Rectal smooth muscle tissue (tissue), 1 donor: ENCODE data around the gene SGMS1.

ENCODE experiments used
- H3K27ac ChIP-seq: one replicate; pipeline ENCODE4 v1.7.0; 2013; ENCODE audit warnings: low read depth, low read length, inconsistent platforms
- H3K27me3 ChIP-seq: one replicate; pipeline ENCODE4 v1.7.0; 2013; ENCODE audit warnings: low read length; ENCODE audit not compliant: control insufficient read depth, insufficient read depth
- H3K36me3 ChIP-seq: one replicate; pipeline ENCODE4 v1.7.0; 2013; ENCODE audit warnings: low read length; ENCODE audit not compliant: control insufficient read depth, insufficient read depth
- H3K4me1 ChIP-seq: one replicate; pipeline ENCODE4 v1.7.0; 2013; ENCODE audit warnings: low read length; ENCODE audit not compliant: control insufficient read depth, insufficient read depth
- H3K4me3 ChIP-seq: one replicate; pipeline ENCODE4 v1.7.0; 2013; ENCODE audit warnings: low read length
- H3K9ac ChIP-seq: one replicate; pipeline ENCODE4 v1.7.0; 2013; ENCODE audit warnings: low read length

SGMS1 gene

DNA sequence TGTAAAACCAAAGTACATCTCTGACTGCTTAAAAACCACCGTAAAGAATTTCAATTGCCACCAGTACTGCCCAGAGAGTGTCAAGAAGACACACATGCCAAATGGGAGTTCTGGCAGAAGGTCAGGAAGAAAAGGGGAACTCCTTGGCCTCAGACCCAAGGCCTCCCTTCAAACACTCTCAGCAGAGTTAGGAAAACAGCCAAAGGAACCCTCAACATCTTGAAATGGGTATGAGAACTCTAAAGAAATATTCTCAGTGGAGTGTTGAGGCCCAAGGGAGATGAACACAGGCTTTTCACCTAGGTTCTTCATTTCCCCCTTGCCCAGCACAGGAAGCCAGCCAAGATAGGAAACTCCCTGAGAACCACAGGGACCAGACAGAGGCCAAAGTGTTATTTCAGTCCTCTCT is 276.4 kb downstream of the SGMS1 start:
- no peak overlapping the region for H3K9ac ChIP-seq
- H3K27ac ChIP-seq: no peak overlapping the region
- no peaks in the 10 kb centered on the region for H3K4me1 ChIP-seq
- H3K36me3 ChIP-seq: no peaks in the 10 kb centered on the region
- H3K27me3 ChIP-seq: no peaks in the 10 kb centered on the region
- no peak overlapping the region for H3K4me3 ChIP-seq

DNA sequence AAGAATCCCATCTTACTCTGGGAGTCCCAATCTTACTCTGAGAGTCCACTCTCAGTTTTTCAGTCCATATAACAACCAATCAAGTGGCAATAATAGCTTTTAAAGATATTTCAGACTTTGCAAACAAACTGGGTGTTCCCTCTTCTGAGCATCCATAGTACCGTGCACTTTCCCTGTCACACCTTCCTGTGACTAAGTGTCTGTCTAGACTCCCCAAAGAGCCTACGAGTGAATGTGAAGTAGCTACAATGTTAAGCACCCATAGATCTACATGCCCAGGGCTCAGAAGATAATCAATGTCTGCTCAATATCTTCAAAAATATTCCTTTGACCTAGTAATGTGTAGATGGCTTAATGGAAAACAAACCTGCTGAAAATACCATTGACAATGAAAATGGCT is 276.8 kb downstream of the SGMS1 start:
- Histone ChIP-seq H3K4me1 (no peaks in the 10 kb centered on the region), H3K9ac (no peak overlapping the region), H3K4me3 (no peak overlapping the region), H3K27me3 (no peaks in the 10 kb centered on the region), H3K36me3 (no peaks in the 10 kb centered on the region), H3K27ac (no peak overlapping the region)

DNA sequence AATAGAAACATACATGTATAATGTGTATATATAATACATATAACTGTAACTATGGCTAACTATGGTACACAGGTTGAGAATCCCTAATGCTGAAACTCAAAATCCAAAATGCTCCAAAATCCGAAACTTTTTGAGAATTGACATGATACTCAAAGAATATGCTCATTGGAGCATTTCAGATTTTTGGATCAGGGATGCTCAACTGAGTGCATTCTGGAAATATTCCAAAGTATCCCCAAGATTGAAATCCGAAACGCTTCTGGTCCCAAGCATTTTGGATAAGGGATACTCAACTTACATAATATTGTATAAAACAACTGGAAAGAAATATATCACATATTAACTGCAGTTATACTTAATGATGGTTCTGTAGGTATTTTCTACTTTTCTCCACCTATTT is 278.2 kb downstream of the SGMS1 start:
- no peaks in the 10 kb centered on the region for H3K27me3 ChIP-seq
- H3K9ac ChIP-seq: no peak overlapping the region
- H3K4me3 ChIP-seq: no peak overlapping the region
- H3K4me1 ChIP-seq: no peaks in the 10 kb centered on the region
- no peaks in the 10 kb centered on the region for H3K36me3 ChIP-seq
- no peak overlapping the region for H3K27ac ChIP-seq

DNA sequence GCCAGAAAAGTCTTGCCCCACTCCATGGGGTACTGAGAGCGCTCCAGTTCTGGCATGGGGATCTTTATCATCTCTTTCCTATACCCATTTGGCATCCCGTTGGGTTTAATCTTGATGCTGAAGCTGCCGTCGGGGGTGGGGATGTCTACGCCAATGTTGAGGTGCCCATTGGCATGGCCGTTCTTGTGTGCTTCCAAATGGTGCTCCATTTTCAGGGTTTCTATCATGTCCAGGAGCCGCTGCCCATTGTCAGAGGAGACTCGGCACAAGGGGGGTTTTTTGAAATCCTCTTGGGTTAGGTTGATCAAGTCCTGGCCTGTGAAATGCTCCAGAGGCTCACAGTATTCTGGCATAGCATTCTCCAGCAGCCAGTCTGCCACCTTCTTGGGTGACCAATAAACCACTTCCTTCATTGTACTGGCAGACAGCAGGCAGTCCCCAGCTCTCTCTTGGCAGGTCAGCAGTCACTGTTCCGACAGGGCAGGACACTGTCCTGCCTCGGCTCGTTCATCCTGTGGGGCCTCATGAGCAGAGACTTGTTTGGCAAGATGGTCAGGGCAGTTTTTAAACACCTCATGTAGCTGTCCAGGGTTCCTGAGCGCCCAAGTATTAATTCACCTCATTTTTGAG is 279.9 kb downstream of the SGMS1 start:
- no peak overlapping the region for H3K27ac ChIP-seq
- H3K4me1 ChIP-seq: no peaks in the 10 kb centered on the region
- H3K27me3 ChIP-seq: no peaks in the 10 kb centered on the region
- H3K9ac ChIP-seq: no peak overlapping the region
- no peaks in the 10 kb centered on the region for H3K36me3 ChIP-seq
- H3K4me3 ChIP-seq: no peak overlapping the region

DNA sequence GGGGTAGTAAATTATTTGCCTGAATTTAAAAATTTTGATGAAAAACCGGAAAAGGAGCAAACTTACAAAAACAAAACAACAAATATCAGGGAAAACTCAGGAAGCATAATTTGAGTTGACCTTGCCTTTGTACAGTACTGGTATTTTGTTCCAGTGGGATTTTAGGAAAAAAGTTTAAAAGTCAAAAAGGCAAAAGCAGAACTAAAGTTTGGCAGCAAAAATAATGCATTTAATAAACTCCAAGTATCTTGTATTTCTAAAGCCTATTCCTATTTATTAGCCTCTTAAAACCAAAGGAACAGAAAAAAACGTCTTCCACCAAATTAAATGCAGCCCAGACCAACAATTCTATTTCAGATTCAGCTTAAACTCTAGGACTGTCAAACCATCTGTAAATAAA is 281.8 kb downstream of the SGMS1 start:
- Histone ChIP-seq H3K36me3 (no peaks in the 10 kb centered on the region), H3K9ac (no peak overlapping the region), H3K27ac (no peak overlapping the region), H3K27me3 (no peaks in the 10 kb centered on the region), H3K4me1 (no peaks in the 10 kb centered on the region), H3K4me3 (no peak overlapping the region)

DNA sequence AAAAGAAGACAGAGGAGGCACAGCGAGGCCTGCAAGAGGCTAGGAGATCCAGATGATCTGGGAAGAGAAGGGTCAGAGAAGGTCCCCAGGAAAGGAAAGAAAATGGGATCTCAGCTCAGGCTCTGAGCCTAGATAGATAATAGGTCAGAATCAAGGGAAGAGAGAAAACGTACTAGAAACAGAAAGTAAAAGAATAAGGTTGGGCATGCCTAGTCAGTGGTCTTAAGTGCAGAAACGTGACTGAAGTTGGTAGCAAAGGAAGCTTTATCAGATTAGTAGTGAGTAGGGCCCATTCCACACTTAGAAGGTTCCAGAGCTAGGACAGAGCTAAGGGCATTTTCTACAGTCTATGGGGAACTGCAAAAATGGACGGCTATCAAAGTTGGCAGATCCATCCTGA is 287.6 kb downstream of the SGMS1 start:
- no peak overlapping the region for H3K9ac ChIP-seq
- no peaks in the 10 kb centered on the region for H3K27me3 ChIP-seq
- H3K27ac ChIP-seq: no peak overlapping the region
- H3K4me1 ChIP-seq: no peaks in the 10 kb centered on the region
- no peak overlapping the region for H3K4me3 ChIP-seq
- H3K36me3 ChIP-seq: no peaks in the 10 kb centered on the region

DNA sequence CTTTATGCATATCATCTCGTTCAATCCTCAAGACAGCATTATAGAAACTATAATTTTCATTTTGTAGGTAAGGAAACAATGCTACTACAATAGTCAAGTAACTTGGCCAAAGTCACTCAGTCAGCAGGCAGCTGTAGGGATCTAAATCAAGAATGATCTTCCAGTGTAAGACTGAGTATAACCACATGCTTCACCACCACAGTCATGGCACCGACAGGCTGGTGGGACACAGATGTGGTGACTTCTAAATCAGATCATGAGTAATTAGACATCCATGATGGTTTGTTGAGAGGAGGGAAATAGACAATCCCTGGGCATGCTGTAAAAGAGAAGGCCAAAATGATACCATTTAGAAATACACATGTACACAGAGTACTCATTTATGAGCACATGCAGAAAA is 288.4 kb downstream of the SGMS1 start:
- Histone ChIP-seq H3K27me3 (no peaks in the 10 kb centered on the region), H3K27ac (no peak overlapping the region), H3K36me3 (no peaks in the 10 kb centered on the region), H3K4me3 (no peak overlapping the region), H3K4me1 (no peaks in the 10 kb centered on the region), H3K9ac (no peak overlapping the region)

DNA sequence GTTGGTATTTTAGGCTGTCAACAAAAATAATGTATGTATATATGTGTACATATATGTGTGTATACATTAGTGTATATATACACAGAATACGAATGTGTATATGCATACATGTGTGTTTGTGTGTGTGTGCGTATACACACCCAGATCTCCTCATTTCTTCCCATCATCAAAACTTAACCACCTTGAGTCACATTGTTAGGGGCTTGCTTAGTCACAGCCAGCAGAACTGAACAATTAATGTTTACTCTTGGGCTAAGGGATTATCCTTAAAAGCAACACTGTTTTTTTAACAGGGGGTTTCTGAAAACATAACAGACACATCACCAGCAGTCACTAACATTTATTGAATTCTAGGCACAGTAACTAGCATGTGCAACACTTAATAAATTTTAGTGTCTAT is 289.5 kb downstream of the SGMS1 start:
- no peak overlapping the region for H3K9ac ChIP-seq
- no peaks in the 10 kb centered on the region for H3K27me3 ChIP-seq
- no peak overlapping the region for H3K27ac ChIP-seq
- H3K4me1 ChIP-seq: no peaks in the 10 kb centered on the region
- no peak overlapping the region for H3K4me3 ChIP-seq
- no peaks in the 10 kb centered on the region for H3K36me3 ChIP-seq

DNA sequence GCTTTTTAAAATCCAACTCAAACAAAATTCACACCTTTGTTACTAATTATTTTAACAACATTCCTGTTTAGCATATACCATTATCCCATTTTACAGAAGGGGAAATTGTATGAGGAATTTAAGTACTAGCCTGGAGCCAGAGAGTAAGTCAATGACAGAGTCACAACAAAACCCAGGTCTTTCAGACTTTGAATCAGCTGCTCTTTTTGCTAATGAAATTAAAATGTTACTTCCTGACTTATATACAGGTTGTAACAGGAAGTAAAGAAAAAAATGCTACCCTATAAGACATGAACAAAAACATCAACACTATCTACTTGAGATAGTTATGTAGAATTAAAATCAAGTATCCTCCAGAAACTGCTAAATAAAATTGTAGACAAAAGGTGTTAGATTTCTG is 289.9 kb downstream of the SGMS1 start:
- H3K27me3 ChIP-seq: no peaks in the 10 kb centered on the region
- no peak overlapping the region for H3K9ac ChIP-seq
- H3K4me1 ChIP-seq: no peaks in the 10 kb centered on the region
- no peak overlapping the region for H3K4me3 ChIP-seq
- no peaks in the 10 kb centered on the region for H3K36me3 ChIP-seq
- no peak overlapping the region for H3K27ac ChIP-seq

DNA sequence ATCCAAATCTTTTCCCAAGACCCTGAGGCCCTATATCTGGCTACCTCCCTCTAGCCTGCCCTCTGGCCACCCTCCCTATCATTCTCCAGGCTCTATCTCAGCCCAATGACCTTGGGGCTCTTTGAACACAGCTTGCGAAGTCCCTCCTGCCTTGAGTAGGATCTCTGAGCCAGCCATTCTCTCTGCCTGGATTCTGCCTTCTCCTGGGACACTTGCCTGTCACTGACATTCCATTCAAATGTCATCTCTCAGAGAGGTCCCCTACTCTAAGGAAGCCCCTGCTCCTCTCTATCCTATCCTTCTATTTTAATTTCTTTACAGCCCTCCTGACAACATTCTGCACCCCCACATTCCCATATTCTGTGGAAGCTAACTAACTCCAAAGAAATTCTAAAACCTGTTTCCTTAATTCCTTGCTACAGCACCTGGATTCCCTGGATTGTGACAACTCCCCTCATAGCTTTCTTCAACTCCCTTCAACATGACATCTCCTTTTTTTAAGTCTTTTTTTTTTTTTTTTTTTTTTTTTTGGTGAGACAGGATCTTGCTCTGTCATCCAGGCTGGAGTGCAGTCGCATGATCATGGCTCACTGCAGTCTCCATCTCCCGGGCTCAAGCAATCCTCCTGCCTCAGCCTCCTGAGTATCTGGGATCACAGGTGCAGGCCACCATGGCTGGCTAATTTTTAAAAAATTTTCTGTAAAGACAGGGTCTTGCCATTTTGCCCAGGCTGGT is 291.5 kb downstream of the SGMS1 start:
- H3K36me3 ChIP-seq: no peaks in the 10 kb centered on the region
- no peak overlapping the region for H3K9ac ChIP-seq
- H3K4me1 ChIP-seq: peaks cover under 1% of the 10 kb centered on the region
- H3K27ac ChIP-seq: no peak overlapping the region
- no peak overlapping the region for H3K4me3 ChIP-seq
- H3K27me3 ChIP-seq: no peaks in the 10 kb centered on the region

DNA sequence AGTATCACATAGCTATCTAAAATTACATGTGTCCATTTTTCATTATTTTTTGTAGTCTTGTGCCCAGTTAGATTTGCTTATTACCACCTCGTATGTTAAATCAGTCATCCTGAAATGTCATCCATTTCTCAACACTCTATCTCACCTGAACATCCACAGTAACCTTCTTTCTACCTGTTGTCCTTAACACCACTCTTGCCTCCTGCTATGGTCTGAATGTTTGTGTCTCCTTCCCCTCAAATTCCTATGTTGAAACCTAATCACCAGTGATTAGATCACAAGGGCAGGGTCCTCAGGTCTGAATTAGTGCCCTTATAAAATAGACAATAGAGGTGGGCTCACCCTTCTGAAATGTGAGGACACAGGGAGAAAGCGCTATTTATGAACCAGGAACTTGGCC is 292.3 kb downstream of the SGMS1 start:
- no peak overlapping the region for H3K27ac ChIP-seq
- H3K4me1 ChIP-seq: peaks cover 5% of the 10 kb centered on the region
- H3K9ac ChIP-seq: no peak overlapping the region
- H3K27me3 ChIP-seq: no peaks in the 10 kb centered on the region
- H3K36me3 ChIP-seq: no peaks in the 10 kb centered on the region
- no peak overlapping the region for H3K4me3 ChIP-seq

DNA sequence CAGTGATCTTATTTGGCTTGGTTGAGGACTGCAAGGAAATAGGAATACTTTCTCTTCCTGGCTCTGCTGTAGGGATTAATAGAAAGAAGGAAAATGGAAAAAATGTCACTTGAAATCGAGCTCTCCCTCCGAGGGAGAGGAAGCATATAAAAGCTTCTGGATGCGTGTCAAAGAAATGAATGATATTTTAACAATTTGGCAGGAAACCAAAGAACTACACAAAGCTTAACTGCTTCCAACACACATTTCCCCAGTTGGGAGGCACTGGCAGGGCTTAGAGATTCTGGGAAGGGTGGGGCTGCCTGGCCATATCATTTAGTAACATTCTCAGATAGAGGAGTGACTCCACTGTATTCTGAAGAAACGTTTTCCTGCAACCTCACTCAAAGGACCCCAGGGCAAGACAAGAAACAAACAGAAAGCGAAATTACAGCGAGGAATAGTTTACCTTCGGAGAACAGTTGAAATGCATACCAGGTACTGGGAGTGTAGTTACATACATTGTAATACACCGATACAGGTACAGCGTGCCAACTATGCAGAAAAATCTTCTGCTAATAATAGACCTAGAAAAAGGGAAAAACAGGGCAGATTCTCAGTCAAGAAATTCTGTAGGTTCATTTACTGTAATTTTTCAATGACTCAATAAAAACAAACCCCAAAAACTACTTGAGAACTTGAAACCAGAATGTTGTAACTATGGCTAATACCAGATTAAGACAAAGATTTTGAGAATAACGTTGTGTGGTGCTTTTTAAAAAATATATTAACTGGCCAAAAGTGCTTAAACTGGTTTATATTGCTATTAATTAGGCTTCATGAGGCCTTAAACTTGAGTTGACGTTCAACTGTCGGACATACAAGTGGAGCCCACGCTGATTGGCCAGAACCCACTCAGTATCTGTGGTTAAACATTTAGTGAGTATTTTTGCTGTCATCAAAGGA is 296.7 kb downstream of the SGMS1 start:
- no peaks in the 10 kb centered on the region for H3K36me3 ChIP-seq
- peak overlapping the region; percentile 57 for H3K27ac ChIP-seq
- peak overlapping the region; percentile 26 for H3K4me3 ChIP-seq
- no peak overlapping the region for H3K9ac ChIP-seq
- H3K27me3 ChIP-seq: no peaks in the 10 kb centered on the region
- H3K4me1 ChIP-seq: peaks cover 15% of the 10 kb centered on the region
